HG02970 (cell line): Measurements from ENCODE around the gene TIAM1.
"Not testable (repeated sequence)": the region's sequence is repeated elsewhere in the genome, so short reads cannot be mapped to it uniquely, and the experiment has no call there.

Experiments
- ATAC-seq: cut with Tn5 transposase; IDR thresholded peaks from one replicate; pipeline ENCODE4 v1.9.1; 2021; ENCODE audit warnings: mild to moderate bottlenecking, moderate library complexity, moderate number of reproducible peaks; ENCODE audit not compliant: unreplicated experiment, low FRiP score

The TIAM1 gene

GRCh38 chr21:31258073-31258472, 86.0 kb downstream of the TIAM1 start:
- ATAC-seq: no peak

- ATAC-seq: no peak
Observed at GRCh38 chr21:31257265-31257664, 86.8 kb downstream of the TIAM1 start.

- no peak for ATAC-seq
Observed at GRCh38 chr21:31255896-31256295, 88.2 kb downstream of the TIAM1 start.

DNA sequence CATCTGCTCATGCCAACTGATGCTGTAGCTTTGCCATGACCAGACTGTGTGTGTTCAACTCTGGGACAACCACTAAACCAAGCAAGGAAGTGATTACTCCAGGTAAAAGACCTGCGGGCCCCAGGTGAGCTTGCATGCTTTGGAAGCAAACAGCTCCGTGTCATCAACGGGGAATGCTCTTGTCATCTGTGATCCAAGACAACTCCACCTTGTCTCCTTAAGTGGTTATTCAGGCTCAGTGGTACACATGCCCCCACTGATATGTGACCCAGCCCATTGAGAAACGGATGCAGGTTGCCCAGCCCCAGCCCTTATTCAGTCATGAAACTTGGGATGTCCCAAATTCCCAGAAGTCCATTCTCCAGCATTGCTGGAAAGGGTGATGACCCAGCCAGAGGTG, 89.0 kb downstream of the TIAM1 start:
- ATAC-seq: no peak

- ATAC-seq: no peak
Observed at GRCh38 chr21:31254131-31254530, 89.9 kb downstream of the TIAM1 start.

GRCh38 chr21:31253684-31254083, 90.4 kb downstream of the TIAM1 start:
- no peak for ATAC-seq

GRCh38 chr21:31252611-31253010, 91.5 kb downstream of the TIAM1 start:
- ATAC-seq: no peak

DNA sequence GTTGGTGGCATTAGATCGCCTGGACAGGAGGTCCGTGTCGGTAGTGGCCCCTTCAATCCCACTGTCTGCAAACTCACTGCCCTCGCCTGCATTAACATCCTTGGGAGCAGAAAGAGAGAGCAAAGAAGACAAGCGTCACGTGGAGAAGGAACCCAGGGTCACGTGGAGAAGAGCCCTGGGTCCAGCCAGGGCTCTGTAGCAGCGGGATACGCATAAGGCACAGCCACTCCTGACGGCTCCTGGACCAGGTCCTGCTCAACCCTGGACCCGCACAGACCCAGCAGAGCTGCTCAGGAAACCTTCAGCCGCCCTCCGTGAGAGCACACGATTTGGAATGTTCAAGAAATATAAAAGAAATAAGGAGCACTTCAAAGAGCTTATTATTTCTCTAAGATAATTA, 92.0 kb downstream of the TIAM1 start:
- no peak for ATAC-seq

GRCh38 chr21:31251686-31252085, 92.4 kb downstream of the TIAM1 start:
- no peak for ATAC-seq

- ATAC-seq: no peak
Observed at GRCh38 chr21:31248598-31248997, 95.5 kb downstream of the TIAM1 start.

- no peak for ATAC-seq
Observed at GRCh38 chr21:31243611-31244010, 100.5 kb downstream of the TIAM1 start.

DNA sequence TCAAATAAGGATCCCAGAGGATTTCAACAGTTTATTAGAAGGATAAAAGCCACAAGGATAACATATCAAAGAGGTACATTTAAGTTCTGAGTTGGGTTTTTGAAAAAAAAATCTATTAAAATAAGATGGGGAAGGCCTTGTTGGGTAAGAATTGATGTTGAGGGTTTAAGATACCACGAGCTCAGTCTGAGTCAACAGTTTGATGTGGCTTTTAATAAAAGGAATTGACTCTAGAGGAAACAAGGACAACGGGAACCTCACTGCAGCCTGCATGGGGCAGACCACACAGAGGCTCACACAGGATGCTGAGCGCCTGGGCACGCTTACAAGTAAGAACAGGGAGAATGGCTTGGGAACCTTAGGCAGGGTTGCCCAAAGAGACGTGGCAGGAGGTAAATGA, 107.5 kb downstream of the TIAM1 start:
- no peak for ATAC-seq

GRCh38 chr21:31235671-31236450, 108.2 kb downstream of the TIAM1 start:
- ATAC-seq: no peak

DNA sequence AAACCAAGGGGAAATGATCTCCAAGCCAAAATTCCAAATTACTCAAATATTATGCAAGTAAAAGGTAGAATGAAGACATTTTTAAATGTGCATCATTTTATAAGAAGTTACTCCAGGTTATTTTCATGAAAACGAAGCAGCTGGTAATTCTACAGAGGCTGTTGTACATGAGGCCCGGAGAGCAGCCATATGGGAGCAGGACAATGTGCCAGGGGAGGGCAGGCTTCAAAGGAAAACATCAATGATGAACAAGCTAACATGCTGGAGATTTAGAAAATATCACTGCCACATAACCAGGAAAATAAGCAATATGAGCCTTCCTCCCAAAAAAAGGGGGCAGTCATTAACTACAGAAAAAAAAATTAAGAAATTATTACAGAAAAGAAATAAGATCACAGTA, 109.1 kb downstream of the TIAM1 start:
- no peak for ATAC-seq

DNA sequence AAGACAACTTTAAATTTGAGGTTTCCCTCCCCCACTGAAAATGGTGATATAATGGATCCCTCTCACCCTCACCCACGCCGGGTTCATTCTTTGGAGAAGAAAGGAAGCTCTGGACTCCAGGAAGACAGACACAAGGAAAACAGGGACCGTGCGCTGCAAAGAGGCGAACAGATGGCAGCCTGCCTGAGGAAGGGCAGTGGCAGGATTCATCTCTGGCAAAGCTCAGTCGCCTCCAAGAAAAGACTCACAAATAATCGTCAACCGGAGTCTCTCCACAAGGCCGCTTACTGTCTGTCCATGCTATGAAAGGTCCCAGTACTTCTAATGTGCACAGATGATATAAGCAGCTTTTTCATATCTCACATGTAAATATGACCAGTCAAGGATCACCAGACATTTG, 110.3 kb downstream of the TIAM1 start:
- ATAC-seq: no peak

DNA sequence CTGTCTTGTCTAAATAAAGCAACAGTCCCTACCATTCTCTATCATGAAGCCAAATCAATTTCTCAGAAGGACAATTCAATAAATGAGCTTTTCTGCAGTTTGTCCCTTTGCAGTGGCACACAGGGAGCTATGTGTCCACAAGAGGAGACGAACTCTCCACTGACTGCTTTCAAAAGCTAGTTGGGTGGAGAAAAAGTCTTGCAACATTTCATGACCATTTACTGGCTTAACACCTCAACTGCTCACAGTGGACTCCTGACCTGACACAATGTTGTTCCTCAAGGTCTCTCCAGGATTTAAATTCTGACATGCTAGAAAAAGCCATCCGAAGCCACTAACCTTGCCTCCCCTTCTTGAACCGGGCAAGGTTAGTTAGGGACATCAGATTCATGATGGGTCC, 111.7 kb downstream of the TIAM1 start:
- ATAC-seq: no peak

- no peak for ATAC-seq
Observed at GRCh38 chr21:31230937-31231336, 113.1 kb downstream of the TIAM1 start.

- not testable (repeated sequence) for ATAC-seq
Observed at GRCh38 chr21:31228723-31229122, 115.3 kb downstream of the TIAM1 start.

DNA sequence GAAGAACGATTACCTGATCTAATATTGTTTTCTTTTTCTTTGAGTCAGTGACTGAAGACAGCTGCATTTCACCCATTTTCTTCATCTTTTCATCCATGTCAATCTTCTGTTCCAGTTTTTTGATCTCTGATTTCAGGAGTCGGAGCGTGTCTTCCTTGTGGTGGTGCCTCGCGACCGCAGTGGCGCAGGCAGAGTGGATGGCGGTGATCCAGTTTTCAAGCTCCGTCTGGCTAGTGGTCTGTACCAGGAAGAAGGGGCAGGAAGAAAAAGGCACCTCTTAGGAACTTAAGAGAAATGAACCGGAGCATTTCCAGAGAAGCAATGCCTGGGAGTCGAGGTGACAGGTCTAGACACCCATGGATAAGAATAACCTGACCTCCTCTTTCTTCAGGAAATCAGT, 118.3 kb downstream of the TIAM1 start:
- no peak for ATAC-seq

GRCh38 chr21:31222142-31222541, 121.9 kb downstream of the TIAM1 start:
- no peak for ATAC-seq

- ATAC-seq: no peak
Observed at GRCh38 chr21:31221043-31221442, 123.0 kb downstream of the TIAM1 start.

- no peak for ATAC-seq
Observed at GRCh38 chr21:31220575-31220974, 123.5 kb downstream of the TIAM1 start.
